NAMALWA (cell line): ENCODE results near the gene IL32.
"Not testable (repeated sequence)": the region's sequence is repeated elsewhere in the genome, so short reads cannot be mapped to it uniquely, and the experiment has no call there.

Experiments used
- DNase-seq: peaks from one replicate; pipeline ENCODE4 v3.0.0-alpha.2; 2015; ENCODE audit warnings: low spot score

The IL32 gene

GRCh38 chr16:3071655-3072054, 6.2 kb downstream of the IL32 start:
- DNase-seq, result no peak

DNA sequence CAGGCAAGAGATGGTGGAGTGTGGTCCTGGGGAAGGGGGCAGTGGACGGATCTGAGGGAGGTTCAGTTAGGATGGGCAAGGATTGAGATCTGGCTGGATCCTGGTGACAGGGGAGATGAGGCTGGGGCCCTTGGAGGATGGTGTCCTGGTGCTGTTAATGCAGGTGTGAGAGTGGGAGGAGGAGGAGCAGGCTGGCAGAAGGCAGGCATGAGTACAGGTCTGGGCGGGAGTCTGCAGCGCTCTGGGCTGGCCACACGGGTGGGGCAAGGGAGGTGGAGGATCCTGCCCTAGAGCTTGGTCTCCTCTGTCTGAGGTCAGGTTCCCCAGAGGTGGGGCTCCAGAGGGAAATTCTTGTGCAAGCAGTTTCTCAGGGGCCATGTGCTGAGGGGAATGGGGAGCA, 6.7 kb downstream of the IL32 start:
- not testable (repeated sequence) for DNase-seq

DNA sequence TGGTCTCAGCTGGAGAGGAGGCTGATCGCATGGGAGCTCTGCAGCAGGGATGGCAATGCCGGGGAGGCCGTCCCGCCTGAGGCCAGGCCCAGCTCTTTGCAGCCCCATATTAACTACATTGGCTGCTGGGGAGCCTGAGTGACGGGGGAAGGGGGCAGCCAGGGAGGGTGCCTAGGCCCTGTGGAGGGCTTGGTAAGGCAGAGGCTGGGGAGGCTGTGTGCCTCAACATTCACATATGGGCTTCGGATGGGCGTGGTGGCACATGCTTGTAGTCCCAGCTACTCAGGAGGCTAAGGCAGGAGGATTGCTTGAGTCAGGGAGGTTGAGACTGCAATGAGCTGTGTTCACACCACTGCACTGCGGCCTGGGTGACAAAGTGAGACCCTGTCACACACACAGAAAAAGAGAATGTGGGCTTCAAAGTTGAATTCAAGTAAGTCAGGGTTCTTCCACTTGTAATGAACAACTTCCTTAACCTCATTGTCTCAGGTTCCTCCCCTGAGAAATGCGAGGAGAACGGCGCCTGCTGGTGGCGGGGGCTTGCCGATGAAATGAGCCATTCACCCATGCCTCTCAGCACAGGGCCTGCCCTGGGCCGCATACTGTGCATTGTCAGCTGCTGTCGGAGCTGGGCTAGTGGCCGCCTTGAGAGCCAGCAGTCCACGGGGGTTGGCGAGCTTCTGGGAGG, 7.3 kb downstream of the IL32 start:
- not testable (repeated sequence) for DNase-seq

DNA sequence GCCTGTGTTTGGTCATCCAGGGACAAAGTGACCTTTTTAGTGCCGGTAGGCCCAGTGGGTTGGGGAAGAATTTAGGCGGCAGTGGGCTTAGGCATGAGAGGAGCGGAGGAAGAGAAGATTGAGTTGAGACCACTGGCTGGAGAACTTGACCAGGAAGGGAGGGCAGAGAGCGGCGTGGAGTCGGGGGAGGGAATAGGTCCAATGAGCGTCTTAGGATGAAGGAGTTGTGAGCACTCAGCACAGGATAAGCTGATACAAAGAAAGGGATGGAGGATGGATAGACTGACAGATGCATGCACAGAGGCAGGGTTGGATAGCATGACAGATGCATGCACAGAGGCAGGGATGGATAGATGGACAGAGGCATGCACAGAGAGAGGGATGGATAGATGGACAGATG, 8.0 kb downstream of the IL32 start:
- DNase-seq, result no peak

DNA sequence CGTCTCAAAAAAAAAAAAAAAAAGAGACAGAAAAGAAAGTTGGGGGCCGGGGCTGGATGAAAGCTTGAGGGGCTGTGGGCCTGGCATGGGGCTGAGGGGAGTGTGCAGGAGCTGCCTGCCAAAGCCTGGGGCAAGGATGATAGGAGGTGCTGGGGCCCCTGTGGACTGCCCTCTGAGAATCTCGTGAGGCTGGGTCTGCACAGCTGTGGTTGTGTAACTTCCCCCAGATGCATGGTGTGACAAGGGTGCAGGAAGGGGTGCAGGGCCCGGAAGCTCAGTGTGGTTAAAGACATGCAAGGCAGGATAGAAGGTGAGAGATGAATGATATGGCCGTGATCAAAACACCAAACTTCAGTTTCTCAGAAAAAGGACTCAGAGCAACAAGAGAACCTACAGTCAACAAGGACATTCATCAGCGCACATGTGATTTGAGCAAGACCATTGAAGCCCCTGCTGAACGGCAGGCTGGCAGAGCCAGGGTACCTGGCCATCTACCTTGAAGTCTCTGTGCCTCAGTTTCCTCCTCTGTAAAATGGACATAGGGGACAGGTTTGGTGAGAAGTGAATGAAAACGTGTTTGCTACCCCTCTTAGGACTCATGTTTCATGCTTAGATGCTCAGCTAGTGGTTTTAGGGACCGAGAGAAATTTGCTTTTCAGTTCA, 9.6 kb downstream of the IL32 start:
- peak; percentile 68 for DNase-seq

DNA sequence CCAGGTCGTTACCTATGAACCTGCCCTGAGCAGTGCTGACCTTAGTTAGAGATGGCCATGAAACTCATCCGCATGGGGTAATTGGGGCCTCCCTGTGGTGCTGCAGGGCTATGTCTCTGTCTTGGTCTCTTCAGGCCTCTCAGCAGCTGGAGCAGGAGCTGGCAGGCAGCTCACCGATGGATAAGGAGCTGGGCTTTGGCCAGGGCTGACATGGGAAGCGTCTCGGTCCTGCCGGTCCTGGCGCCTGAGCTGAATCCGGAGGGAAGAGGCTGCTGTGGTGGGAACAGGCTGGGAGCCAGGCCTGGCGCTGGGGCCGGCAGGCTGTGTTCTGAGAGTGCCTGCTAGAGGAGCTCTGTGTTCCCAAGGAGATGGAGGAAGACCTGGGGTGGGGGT, 10.1 kb downstream of the IL32 start:
- DNase-seq, result no peak

GRCh38 chr16:3075946-3076345, 10.5 kb downstream of the IL32 start:
- DNase-seq, result not testable (repeated sequence)

DNA sequence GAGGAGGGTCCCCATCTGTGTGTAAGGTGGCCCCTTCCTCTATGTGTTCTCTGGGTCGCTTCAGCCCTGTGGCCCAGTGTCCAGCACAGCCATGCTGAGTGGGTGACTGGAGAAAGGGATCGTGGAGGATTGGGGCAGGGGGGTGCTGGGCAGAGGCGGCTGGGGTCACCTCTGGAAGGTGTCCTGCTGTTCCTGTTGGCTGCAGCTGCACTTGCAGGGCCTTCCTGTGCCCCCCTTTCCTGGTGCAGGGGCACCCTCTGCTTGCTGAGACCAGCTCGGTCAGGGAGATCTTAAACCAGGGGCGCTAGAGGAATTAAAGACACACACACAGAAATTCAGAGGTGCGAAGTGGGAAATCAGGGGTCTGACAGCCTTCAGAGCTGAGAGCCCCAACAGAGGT, 11.1 kb downstream of the IL32 start:
- no peak for DNase-seq

DNA sequence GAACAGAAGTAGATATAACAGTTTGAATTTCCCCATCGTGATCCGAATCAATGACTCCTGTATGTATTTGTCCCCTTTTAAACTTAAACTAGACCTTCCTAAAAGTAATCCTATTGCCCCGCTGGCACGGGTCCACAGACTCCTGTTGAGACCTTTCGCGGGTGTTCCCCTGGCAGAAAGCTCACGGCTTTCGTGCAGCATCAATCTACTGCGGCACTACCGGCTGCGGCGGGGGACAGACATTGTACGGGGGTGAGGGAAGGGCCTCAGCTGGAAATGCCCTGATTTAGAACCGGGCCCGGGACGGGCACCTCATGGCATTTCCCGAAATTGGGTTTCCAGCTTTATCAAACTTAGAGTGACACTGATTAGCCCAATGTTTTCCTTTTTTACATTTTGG, 14.6 kb downstream of the IL32 start:
- no peak for DNase-seq

GRCh38 chr16:3081957-3082356, 16.5 kb downstream of the IL32 start:
- DNase-seq, result not testable (repeated sequence)

DNA sequence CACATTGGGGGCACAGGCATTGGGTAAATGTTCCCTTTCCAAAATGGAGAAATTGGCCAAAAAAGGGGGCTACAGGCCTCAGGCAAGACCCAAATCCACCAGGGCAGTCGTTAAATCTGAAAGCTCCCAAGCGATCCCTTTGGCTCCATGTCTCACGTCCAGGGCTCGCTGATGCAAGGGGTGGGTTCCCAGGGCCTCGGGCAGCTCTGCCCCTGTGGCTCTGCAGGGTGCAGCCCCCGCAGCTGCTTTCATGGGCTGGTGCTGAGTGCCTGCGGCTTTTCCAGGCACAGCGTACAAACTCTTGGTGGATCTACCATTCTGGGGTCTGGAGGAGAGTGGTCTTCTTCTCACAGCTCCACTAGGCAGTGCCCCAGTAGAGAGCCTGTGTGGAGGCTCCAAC, 18.0 kb downstream of the IL32 start:
- DNase-seq, result not testable (repeated sequence)

- no peak for DNase-seq
These were observed 19.1 kb downstream of the IL32 start for GRCh38 chr16:3084491-3084890.

- DNase-seq, result no peak
These were observed 19.7 kb downstream of the IL32 start for GRCh38 chr16:3084969-3085670.

DNA sequence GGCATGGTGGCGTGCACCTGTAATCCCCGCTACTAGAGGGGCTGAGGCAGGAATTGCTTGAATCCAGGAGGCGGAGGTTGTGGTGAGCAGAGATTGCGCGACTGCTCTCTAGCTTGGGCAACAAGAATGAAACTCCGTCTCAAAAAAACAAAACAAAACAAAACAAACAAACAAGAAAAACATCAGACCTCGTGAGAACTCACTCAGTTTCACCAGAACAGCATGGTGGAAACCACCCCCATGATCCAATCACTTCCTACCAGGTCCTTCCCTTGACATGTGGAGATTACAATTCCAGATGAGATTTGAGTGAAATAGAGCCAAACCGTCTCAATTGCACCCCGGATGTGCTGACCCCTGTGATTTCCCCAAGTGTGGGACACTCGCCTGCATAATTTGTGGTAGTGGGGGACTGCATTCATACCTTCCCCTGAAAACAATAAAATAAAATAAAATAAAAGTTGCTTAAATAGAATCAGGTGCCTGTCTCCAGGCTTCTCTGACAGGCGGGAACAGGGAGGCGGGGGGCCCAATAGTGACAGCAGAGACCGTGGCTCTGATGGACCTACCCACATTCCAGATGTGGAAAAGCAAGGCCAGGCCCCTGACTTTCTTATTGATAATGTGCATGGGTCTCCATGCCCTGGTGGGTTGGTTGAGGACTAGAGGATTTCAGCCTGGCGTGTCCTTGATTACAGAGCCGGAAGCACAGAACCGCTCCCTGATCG, 20.6 kb downstream of the IL32 start:
- DNase-seq, result no peak

GRCh38 chr16:3086596-3087242, 21.3 kb downstream of the IL32 start:
- no peak for DNase-seq

- no peak for DNase-seq
These were observed 22.1 kb downstream of the IL32 start for GRCh38 chr16:3087243-3088235.

- no peak for DNase-seq
These were observed 23.0 kb downstream of the IL32 start for GRCh38 chr16:3088450-3088849.

DNA sequence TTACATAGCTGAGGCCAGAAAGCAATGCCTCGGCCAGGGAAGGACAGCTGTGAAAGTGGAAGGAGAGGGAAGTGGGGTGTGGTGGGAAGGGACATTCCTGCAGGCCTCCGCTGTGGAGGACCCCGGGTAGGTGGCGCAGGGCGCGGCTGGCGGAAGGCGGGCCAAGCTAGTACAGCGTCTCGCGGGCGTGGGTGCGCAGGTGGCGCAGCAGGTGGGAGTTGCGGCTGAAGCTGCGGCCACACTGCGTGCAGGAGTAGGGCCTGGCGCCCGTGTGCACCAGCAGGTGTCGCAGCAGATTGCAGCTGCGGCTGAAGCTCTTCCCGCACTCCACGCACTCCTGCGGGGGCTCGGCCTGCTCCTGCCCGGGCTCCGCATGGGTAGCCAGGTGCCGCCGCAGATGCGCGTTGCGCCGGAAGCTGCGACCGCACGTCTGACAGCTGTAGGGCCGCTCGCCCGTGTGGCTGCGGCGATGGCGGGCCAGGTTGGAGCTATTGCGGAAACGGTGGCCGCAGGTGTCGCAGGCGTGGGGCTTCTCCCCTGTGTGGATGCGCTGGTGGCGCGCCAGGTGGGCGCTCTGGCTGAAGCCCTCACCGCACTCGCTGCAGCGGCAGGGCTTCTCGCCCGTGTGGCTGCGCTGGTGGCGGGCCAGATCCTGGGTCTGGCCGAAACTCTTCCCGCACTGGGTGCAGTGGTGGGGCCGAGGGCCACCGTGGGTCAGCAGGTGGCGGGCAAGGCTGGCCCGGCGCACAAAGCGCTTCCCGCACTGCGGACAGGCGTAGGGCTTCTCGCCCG, 23.7 kb downstream of the IL32 start:
- no peak for DNase-seq

DNA sequence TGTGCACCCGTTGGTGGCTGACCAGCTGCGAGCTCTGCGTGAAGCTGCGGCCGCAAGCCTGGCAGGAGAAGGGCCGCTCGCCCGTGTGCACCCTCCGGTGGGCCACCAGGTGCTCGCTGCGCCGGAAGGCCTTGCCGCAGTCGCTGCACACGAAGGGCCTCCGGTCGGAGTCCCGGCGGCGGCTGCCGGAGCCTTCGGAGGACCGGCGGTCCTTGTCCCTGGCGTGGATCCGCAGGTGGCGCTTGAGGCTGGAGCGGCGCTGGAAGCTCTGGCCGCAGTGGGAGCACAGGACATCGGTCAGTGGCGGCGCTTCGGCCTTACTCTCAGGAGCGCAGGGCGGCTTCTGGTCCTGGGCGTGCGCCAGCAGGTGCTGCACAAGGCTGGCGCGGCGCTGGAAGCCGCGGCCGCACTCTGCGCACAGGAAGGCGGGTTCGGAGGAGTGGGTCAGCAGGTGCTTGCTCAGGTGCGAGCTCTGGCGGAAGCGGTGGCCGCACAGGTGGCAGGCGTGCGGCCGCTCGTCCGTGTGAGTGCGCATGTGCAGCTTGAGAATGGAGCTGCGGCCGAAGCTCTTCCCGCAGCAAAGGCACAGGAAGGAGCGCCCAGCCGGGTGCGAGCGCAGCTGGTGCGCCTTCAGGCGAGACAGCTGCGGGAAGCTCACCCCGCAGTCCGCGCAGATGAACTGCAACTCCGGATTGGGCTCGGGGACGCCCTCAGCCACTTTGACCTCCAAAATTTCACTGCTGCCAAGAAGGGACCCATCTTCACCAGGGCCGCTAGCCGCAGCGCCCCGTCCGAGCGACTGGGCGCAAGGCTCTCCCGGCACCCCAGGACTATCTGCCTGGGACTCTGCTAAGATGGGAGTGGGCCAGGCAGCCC, 24.5 kb downstream of the IL32 start:
- DNase-seq, result no peak
